IPS-NIHi11 (cell line): Measurements from ENCODE around the gene IL36G.

Experiments
- DNase-seq: peaks from one replicate; pipeline ENCODE4 v3.0.0; 2012; ENCODE audit warnings: mixed read lengths, low spot score

Gene IL36G

GRCh38 chr2:112972423-112973086 is 5.3 kb upstream of the IL36G start:
- DNase-seq, result no peak

- DNase-seq, result no peak
Measured at GRCh38 chr2:112973156-112973555, 4.7 kb upstream of the IL36G start.

- DNase-seq, result no peak
Measured at GRCh38 chr2:112979731-112980130, 1.9 kb downstream of the IL36G start.

- DNase-seq, result no peak
Measured at GRCh38 chr2:112980537-112980936, 2.7 kb downstream of the IL36G start.

GRCh38 chr2:112985090-112985489 is 7.3 kb downstream of the IL36G start:
- DNase-seq, result no peak

- DNase-seq, result no peak
Measured at GRCh38 chr2:112989611-112990010, 11.8 kb downstream of the IL36G start.

- DNase-seq, result no peak
Measured at GRCh38 chr2:112993831-112994230, 16.0 kb downstream of the IL36G start.

GRCh38 chr2:112994648-112995047 is 16.8 kb downstream of the IL36G start:
- no peak for DNase-seq

- DNase-seq, result no peak
Measured at GRCh38 chr2:112995346-112995920, 17.6 kb downstream of the IL36G start.

GRCh38 chr2:112996635-112997034 is 18.8 kb downstream of the IL36G start:
- DNase-seq, result no peak

GRCh38 chr2:112997151-112997550 is 19.3 kb downstream of the IL36G start:
- DNase-seq, result no peak

GRCh38 chr2:113000436-113000835 is 22.6 kb downstream of the IL36G start:
- DNase-seq, result no peak

GRCh38 chr2:113002677-113003076 is 24.9 kb downstream of the IL36G start:
- no peak for DNase-seq

GRCh38 chr2:113005030-113005509 is 27.3 kb downstream of the IL36G start, which contains the start of gene IL36A:
TSS of gene IL36A (plus strand) at chr2:113005459. CDS start at chr2:113005872, 413 bp downstream.
- no peak for DNase-seq

GRCh38 chr2:113007250-113007649 is 29.4 kb downstream of the IL36G start:
- DNase-seq, result no peak

GRCh38 chr2:113009622-113010021 is 31.8 kb downstream of the IL36G start:
- no peak for DNase-seq

GRCh38 chr2:113010088-113010487 is 32.3 kb downstream of the IL36G start:
- no peak for DNase-seq

- no peak for DNase-seq
Measured at GRCh38 chr2:113011108-113011507, 33.3 kb downstream of the IL36G start.

- DNase-seq, result no peak
Measured at GRCh38 chr2:113012436-113013335, 34.9 kb downstream of the IL36G start.

- DNase-seq, result no peak
Measured at GRCh38 chr2:113013336-113013661, 35.5 kb downstream of the IL36G start.

- DNase-seq, result no peak
Measured at GRCh38 chr2:113014067-113014466, 36.3 kb downstream of the IL36G start.

- no peak for DNase-seq
Measured at GRCh38 chr2:113015042-113015441, 37.2 kb downstream of the IL36G start.

- no peak for DNase-seq
Measured at GRCh38 chr2:113015655-113016054, 37.8 kb downstream of the IL36G start.
